NT2/D1 (cell line): ENCODE results near the gene GDF15.
A peak's percentile ranks its signal among the peaks of the same experiment; 100 is the strongest.

ENCODE experiments used
- DNase-seq: peaks from one replicate; pipeline ENCODE4 v3.0.0-alpha.2; 2011; ENCODE audit warnings: low read depth, low spot score
- H3K27me3 ChIP-seq: 2 replicates; pipeline ENCODE4 v1.6.0; 2011; ENCODE audit warnings: mild to moderate bottlenecking; ENCODE audit not compliant: insufficient read length, insufficient read depth
- H3K36me3 ChIP-seq: 2 replicates; pipeline ENCODE4 v1.6.1; 2011; ENCODE audit warnings: mild to moderate bottlenecking, low read length, mixed read lengths; ENCODE audit not compliant: insufficient read depth, insufficient read length
- H3K4me1 ChIP-seq: 2 replicates; pipeline ENCODE4 v1.5.1; 2011; ENCODE audit not compliant: insufficient read depth, insufficient read length
- H3K4me3 ChIP-seq: 2 replicates; pipeline ENCODE4 v1.5.1; 2011; ENCODE audit warnings: low read depth; ENCODE audit not compliant: insufficient read length
- H3K9ac ChIP-seq: 2 replicates; pipeline ENCODE4 v1.6.0; 2011; ENCODE audit warnings: low read depth; ENCODE audit not compliant: insufficient read length
- H3K9me3 ChIP-seq: 2 replicates; pipeline ENCODE4 v1.5.1; 2011; ENCODE audit warnings: mild to moderate bottlenecking, low read length; ENCODE audit not compliant: insufficient read depth
- SUZ12 ChIP-seq: IDR thresholded peaks from 2 replicates; pipeline ENCODE4 v1.6.1; 2011; ENCODE audit not compliant: insufficient read length, insufficient read depth; ENCODE audit errors: extremely low read depth
- YY1 ChIP-seq: IDR thresholded peaks from 2 replicates; pipeline ENCODE4 v1.6.1; 2011; ENCODE audit not compliant: insufficient read length, insufficient read depth
- ZNF274 ChIP-seq: IDR thresholded peaks from 2 replicates; pipeline ENCODE4 v1.6.1; 2011; ENCODE audit warnings: mild to moderate bottlenecking, low read depth, low read length

Gene GDF15

GRCh38 chr19:18385675-18386542 is at the start of gene GDF15:
Gene GDF15, plus strand, starts transcription at chr19:18386158. Its CDS starts 32 bp downstream, at chr19:18386190.
- no peaks in the 10 kb centered on the region for H3K9me3 ChIP-seq
- peak within 1 kb of the TSS; percentile 13 for H3K4me3 ChIP-seq
- TF ChIP-seq YY1 (no peak), ZNF274 (no peak), SUZ12 (no peak)
- peak; percentile 38 for DNase-seq
- peaks cover 40% of the 10 kb centered on the region for H3K27me3 ChIP-seq
- H3K36me3 ChIP-seq, result no peaks in the 10 kb centered on the region
- peaks cover 12% of the 10 kb centered on the region for H3K4me1 ChIP-seq
- H3K9ac ChIP-seq, result no peak within 1 kb of the TSS

DNA sequence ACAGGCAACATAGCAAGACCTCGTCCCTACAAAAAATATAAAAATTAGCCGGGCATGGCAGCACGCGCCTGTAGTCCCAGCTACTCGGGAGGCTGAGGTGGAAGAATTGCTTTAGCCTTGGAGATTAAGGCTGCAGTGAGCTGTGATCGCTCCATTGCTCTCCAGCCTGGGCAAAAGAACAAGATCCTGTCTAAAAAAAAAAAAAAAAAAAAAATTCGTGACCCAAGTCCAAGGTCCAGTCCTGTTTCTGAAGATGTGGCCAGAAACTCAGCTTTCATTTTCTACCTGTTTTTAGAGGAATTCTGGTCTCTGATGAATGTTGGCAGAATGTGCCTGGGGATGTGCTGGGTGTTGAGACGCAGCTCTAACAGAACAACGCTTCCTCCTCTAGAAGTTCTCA is 47.4 kb upstream of the GDF15 start:
- DNase-seq, result no peak
- peaks cover 2% of the 10 kb centered on the region for H3K36me3 ChIP-seq
- no peaks in the 10 kb centered on the region for H3K9me3 ChIP-seq
- H3K9ac ChIP-seq, result no peak overlapping the region
- H3K27me3 ChIP-seq, result no peaks in the 10 kb centered on the region
- H3K4me3 ChIP-seq, result no peak overlapping the region
- H3K4me1 ChIP-seq, result peaks cover 20% of the 10 kb centered on the region
- TF ChIP-seq ZNF274, result no peak
- no peak for TF ChIP-seq YY1
- TF ChIP-seq SUZ12, result no peak

DNA sequence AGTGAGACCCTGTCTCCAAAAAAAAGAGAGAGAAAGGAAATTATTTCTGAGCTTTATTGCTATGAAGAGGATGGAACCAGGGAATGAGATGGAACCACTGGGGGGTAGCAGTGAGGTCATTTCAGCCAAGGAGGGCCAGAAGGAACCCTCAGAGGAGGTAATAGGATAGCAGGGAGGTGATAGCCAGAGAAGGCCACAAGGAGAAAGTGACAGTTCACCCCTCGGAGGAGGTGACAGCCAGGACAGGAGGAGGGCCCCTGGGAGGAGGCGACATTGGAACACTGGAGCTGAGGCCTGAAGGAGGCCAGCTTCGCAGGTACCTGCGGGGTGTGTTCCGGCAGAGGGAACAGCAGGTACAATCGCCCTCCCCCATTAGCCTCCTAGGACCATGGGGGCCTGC is 46.2 kb upstream of the GDF15 start:
- no peaks in the 10 kb centered on the region for H3K27me3 ChIP-seq
- no peak overlapping the region for H3K4me3 ChIP-seq
- peaks cover 2% of the 10 kb centered on the region for H3K36me3 ChIP-seq
- no peaks in the 10 kb centered on the region for H3K9me3 ChIP-seq
- DNase-seq, result no peak
- TF ChIP-seq YY1 (no peak), SUZ12 (no peak), ZNF274 (no peak)
- peaks cover 17% of the 10 kb centered on the region for H3K4me1 ChIP-seq
- H3K9ac ChIP-seq, result peak overlapping the region; percentile 53

DNA sequence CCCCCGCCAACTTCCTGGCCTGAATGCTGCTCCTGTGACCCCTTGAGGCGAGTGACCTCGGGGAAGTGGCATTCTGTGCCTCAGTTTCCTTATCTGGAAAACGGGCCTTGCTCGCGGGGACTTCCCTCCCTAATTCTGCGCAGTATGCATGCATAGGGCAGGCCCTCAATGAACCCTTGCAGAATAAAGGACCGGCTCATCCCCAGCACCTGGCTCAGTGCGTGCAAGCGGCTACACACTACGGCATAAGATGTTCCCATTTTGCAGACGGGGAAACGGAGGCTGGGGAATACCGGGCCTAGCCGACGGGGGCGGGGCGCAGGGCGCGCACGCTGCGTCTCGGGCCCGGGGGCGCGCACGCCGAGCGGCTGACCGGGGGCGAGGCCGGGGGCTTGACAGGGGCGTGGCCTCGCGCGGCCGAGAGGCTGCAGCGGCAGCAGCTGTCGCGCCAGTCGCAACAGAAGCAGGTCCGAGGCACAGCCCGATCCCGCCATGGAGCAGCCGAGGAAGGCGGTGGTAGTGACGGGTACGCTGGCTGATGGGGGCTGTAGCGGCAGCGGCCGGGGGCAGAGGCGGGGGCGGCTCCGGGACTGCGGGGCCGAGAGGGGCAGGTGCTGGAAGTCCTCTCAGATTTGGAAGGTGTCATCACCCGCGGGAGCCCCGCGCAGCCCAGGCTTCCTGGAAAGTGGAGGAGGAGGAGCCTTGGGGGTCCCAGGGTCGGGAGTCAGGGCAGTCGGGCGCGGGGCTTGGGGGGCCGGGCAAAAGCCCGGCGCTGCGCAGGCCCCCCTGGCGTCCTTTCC is 45.6 kb upstream of the GDF15 start, which contains the start of gene PGPEP1:
TSS of gene PGPEP1 (plus strand) at position 409 of the 800 bp plus-strand sequence. CDS start at position 493, 84 bp downstream.
- H3K9me3 ChIP-seq, result no peaks in the 10 kb centered on the region
- no peaks in the 10 kb centered on the region for H3K27me3 ChIP-seq
- peaks cover 2% of the 10 kb centered on the region for H3K36me3 ChIP-seq
- H3K9ac ChIP-seq, result peak within 1 kb of the TSS; percentile 79
- no peak for TF ChIP-seq SUZ12
- no peak for TF ChIP-seq ZNF274
- H3K4me1 ChIP-seq, result peaks cover 17% of the 10 kb centered on the region
- no peak for DNase-seq
- peak within 1 kb of the TSS; percentile 63 for H3K4me3 ChIP-seq

DNA sequence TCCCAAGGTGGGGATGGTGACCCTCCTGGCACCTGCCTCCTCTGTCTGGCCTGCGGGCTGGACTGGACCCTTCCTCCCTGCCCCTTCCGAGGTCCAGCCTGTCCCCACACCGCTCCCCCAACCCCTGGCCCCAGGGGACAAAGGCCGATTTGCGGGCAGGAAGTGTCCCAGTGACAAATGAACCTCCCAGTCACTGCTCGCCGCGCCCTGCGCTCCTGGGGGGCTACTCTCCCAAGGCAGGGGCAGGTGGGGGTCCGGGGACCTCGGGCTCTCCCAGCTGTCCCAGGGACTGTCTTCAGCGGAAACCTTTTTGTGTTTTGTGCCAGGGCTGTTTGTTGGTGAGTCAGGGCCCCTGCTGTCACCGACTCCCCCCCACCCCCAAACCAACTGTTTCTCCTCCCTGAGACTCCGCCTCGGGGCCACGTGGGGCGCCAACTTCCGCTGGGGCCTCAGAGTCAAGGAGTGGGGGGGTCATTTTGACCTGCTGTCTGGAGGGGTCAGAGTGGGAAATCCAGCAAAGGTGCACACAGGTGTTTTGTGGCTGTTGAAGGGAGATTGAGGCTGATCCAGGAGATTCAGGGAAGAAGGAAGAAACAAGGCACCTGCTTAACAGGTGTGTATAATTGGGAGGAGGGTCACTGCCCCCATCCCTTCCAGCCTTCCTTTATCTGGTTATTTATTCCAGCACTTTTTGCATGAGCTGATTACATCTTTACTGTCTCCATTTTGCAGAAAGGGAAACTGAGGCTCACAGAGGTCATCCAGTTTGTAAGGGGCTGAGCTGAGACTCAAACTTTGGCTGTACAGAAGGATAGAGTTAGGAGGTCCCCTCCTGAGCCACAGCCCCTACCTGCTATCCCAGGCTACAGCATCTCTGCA is 44.7 kb upstream of the GDF15 start:
- no peaks in the 10 kb centered on the region for H3K9me3 ChIP-seq
- H3K36me3 ChIP-seq, result no peaks in the 10 kb centered on the region
- no peak for DNase-seq
- peaks cover 16% of the 10 kb centered on the region for H3K4me1 ChIP-seq
- no peak for TF ChIP-seq YY1
- TF ChIP-seq SUZ12, result no peak
- TF ChIP-seq ZNF274, result no peak
- H3K27me3 ChIP-seq, result no peaks in the 10 kb centered on the region
- peak overlapping the region; percentile 79 for H3K9ac ChIP-seq
- peak overlapping the region; percentile 63 for H3K4me3 ChIP-seq

GRCh38 chr19:18342090-18342632 is 43.8 kb upstream of the GDF15 start:
- no peak for DNase-seq
- Histone ChIP-seq H3K4me1 (peaks cover 17% of the 10 kb centered on the region), H3K36me3 (no peaks in the 10 kb centered on the region), H3K9me3 (no peaks in the 10 kb centered on the region), H3K4me3 (no peak overlapping the region), H3K27me3 (no peaks in the 10 kb centered on the region), H3K9ac (no peak overlapping the region)
- TF ChIP-seq SUZ12 (no peak), ZNF274 (no peak), YY1 (no peak)
